Uterus (tissue), 4 donors: ENCODE results near the gene DPP9. TPM values are rescaled to one million over a fixed set of nuclear protein-coding genes. Genes with fewer than 3 reads are reported as not detected.

Source experiments
- DNase-seq, 2 donors: peaks; one replicate each; pipeline ENCODE4 v3.0.0-alpha.2; 2019 to 2020
- H3K27ac ChIP-seq, 2 donors: fragments of 200-600 bp; sonication (generic); 1 replicate in 1 of 2; 2 replicates in 1 of 2; pipeline ENCODE4 v1.5.1; 2016 to 2018
- H3K27me3 ChIP-seq, 2 donors: fragments of 200-600 bp; sonication (generic); one replicate each; pipeline ENCODE4 v1.5.1; 2018 to 2019; ENCODE audit warnings: control low read depth in 1 of 2
- H3K36me3 ChIP-seq, 2 donors: fragments of 200-600 bp; sonication (generic); one replicate each; pipeline ENCODE4 v1.5.1; 2019; ENCODE audit warnings: control low read depth in 1 of 2
- H3K4me1 ChIP-seq, 2 donors: fragments of 200-600 bp; sonication (generic); one replicate each; pipeline ENCODE4 v1.5.1; 2018 to 2019; ENCODE audit warnings: control low read depth in 1 of 2
- H3K4me3 ChIP-seq, 2 donors: fragments of 200-600 bp; sonication (generic); 1 replicate in 1 of 2; 2 replicates in 1 of 2; pipeline ENCODE4 v1.5.1; 2018 to 2019; ENCODE audit warnings: mild to moderate bottlenecking in 1 of 2
- H3K9me3 ChIP-seq, 2 donors: fragments of 200-600 bp; sonication (generic); one replicate each; pipeline ENCODE4 v1.5.1; 2019; ENCODE audit warnings: control low read depth in 1 of 2
- CTCF ChIP-seq, 4 experiments: fragments of 200-600 bp in 2 of 4; fragments of 450-650 bp in 2 of 4; sonication (generic) in 2 of 4; IDR thresholded peaks; one replicate each; pipeline ENCODE4 v1.5.1; 2016 to 2019; ENCODE audit warnings: antibody characterized with exemption in 4 of 4, mild to moderate bottlenecking in 2 of 4, moderate library complexity in 1 of 4
- POLR2A ChIP-seq, 2 donors: fragments of 450-650 bp; IDR thresholded peaks; one replicate each; pipeline ENCODE4 v1.6.1; 2016; ENCODE audit warnings: antibody characterized with exemption in 2 of 2, mild to moderate bottlenecking in 1 of 2, moderate library complexity in 1 of 2
- intact Hi-C: fragments of 100-400 bp; cut with DNase I; formaldehyde crosslinking; loops from one replicate; pipeline ENCODE4 v1.15.1; 2023; ENCODE audit warnings: low total_unique reads
- microRNA-seq: library from miRNA; unstranded; fragments of <30 nt; microRNA quantifications from one replicate; pipeline ENCODE4, GENCODE V29; 2016; ENCODE audit warnings: borderline microRNAs expressed, borderline replicate concordance
- small RNA-seq: library from RNA; depleted of rRNA; stranded (forward); fragments of <200 nt; gene quantifications from one replicate; pipeline ENCODE3, GENCODE V24; 2016
- total RNA-seq, 4 donors: library from RNA; depleted of rRNA in 3 of 4; stranded (reverse); fragments of >200 nt in 3 of 4; gene quantifications; one replicate each; pipeline versions ENCODE4 v1.1.0 to v1.2.4, GENCODE V29; 2014 to 2023
- donor health status: DM: yes; HTN: yes; CAD: no.

The DPP9 gene
- total RNA-seq, 4 donors from 2014 or later = 17.8 to 194 (median 48.5) TPM

- Histone ChIP-seq H3K4me1 (peaks cover 0 to 18% of the 10 kb centered on the region in 2 donors), H3K27me3 (no peaks in the 10 kb centered on the region), H3K9me3 (no peaks in the 10 kb centered on the region), H3K4me3 (no peak overlapping the region), H3K27ac (no peak overlapping the region), H3K36me3 (no peaks in the 10 kb centered on the region)
- intact Hi-C loops = no loop called here
- no peak for DNase-seq
- TF ChIP-seq CTCF (IDR thresholded peaks at IDR 0.05) (no peak), POLR2A (IDR thresholded peaks at IDR 0.05) (no peak)
Measured at GRCh38 chr19:4636761-4637160, 86.9 kb downstream of the DPP9 start.

GRCh38 chr19:4636151-4636717, 87.4 kb downstream of the DPP9 start:
- peak in 1 of 2 donors; percentile 66 for DNase-seq

GRCh38 chr19:4635754-4636116, 87.9 kb downstream of the DPP9 start:
- TF ChIP-seq POLR2A (IDR thresholded peaks at IDR 0.05) = no peak
- TF ChIP-seq CTCF (IDR thresholded peaks at IDR 0.05) = no peak
- peak overlapping the region in 1 of 2 donors; percentile 8 for H3K27ac ChIP-seq
- peak overlapping the region; percentile 27 to 38 for H3K4me3 ChIP-seq
- H3K27me3 ChIP-seq = no peaks in the 10 kb centered on the region
- DNase-seq = no peak
- H3K36me3 ChIP-seq = no peaks in the 10 kb centered on the region
- intact Hi-C loops = no loop called here
- H3K9me3 ChIP-seq = no peaks in the 10 kb centered on the region
- H3K4me1 ChIP-seq = peaks cover 0 to 18% of the 10 kb centered on the region in 2 donors

More at GRCh38 chr19:4636151-4636717, 87.4 kb downstream of the DPP9 start:
- Histone ChIP-seq H3K27me3 (no peaks in the 10 kb centered on the region), H3K36me3 (no peaks in the 10 kb centered on the region), H3K4me1 (peaks cover 0 to 18% of the 10 kb centered on the region in 2 donors), H3K27ac (peak overlapping the region in 1 of 2 donors; percentile 8), H3K4me3 (peak overlapping the region; percentile 27 to 38), H3K9me3 (no peaks in the 10 kb centered on the region)
- TF ChIP-seq POLR2A (IDR thresholded peaks at IDR 0.05) (no peak), CTCF (IDR thresholded peaks at IDR 0.05) (peak; percentile 84 to 99 (median 88))
- intact Hi-C loops = no loop called here

GRCh38 chr19:4633140-4633967, 90.3 kb downstream of the DPP9 start:
- H3K27ac ChIP-seq = no peak overlapping the region
- no peaks in the 10 kb centered on the region for H3K36me3 ChIP-seq
- H3K4me1 ChIP-seq = peaks cover 0 to 13% of the 10 kb centered on the region in 2 donors
- no peak overlapping the region for H3K4me3 ChIP-seq
- no peaks in the 10 kb centered on the region for H3K27me3 ChIP-seq
- H3K9me3 ChIP-seq = no peaks in the 10 kb centered on the region
- TF ChIP-seq CTCF (IDR thresholded peaks at IDR 0.05) (peak; percentile 31 to 53 (median 46)), POLR2A (IDR thresholded peaks at IDR 0.05) (no peak)
- no peak for DNase-seq
- intact Hi-C loops = no loop called here

Small RNA genes within 50 kb of the gene (microRNA-seq; reads per million reads assigned to microRNA genes)
- not detected for gene MIR7-3

Small RNA genes within 50 kb of the gene (small RNA-seq; reads per million reads assigned to genes)
- gene MIR7-3 = not detected

Other genes starting within 250 kb of the DPP9 start
- gene PLIN4, start 205.4 kb downstream of the DPP9 start, total RNA-seq = 10 to 100 TPM in 3 of 4 donors, 1 to 10 TPM in 1; 7.9 to 78.3 (median 16.2) TPM
- 10 to 100 TPM in 1 of 4 donors, 1 to 10 TPM in 3; 1.5 to 11.1 (median 3.0) TPM for gene PLIN5, start 188.6 kb downstream of the DPP9 start, total RNA-seq
- gene LRG1, start 183.8 kb downstream of the DPP9 start, total RNA-seq = 1 to 10 TPM in 2 of 4 donors, under 1 TPM in 1, not detected in 1; 0.59 to 1.1 (median 1.1) TPM
- gene SEMA6B, start 164.2 kb downstream of the DPP9 start, total RNA-seq = 10 to 100 TPM in 1 of 4 donors, 1 to 10 TPM in 3; 1.8 to 48.1 (median 5.5) TPM
- gene TNFAIP8L1, start 84.3 kb downstream of the DPP9 start, total RNA-seq = 10 to 100 TPM in 1 of 4 donors, 1 to 10 TPM in 2, under 1 TPM in 1; 0.77 to 20.6 (median 9.1) TPM
- gene MYDGF, start 53.5 kb downstream of the DPP9 start, total RNA-seq = 10 to 100 TPM; 21.8 to 63.5 (median 44.4) TPM
- gene FEM1A, start 67.9 kb upstream of the DPP9 start, total RNA-seq = 10 to 100 TPM in 3 of 4 donors, 1 to 10 TPM in 1; 9.4 to 12.4 (median 10.6) TPM
- 10 to 100 TPM in 1 of 4 donors, 1 to 10 TPM in 2, under 1 TPM in 1; under 0.01 to 13.0 (median 2.3) TPM for gene TICAM1, start 107.9 kb upstream of the DPP9 start, total RNA-seq
- gene PLIN3, start 143.8 kb upstream of the DPP9 start, total RNA-seq = 10 to 100 TPM; 18.7 to 60.8 (median 27.9) TPM
- gene ARRDC5, start 179.1 kb upstream of the DPP9 start, total RNA-seq = under 1 TPM in 2 of 4 donors, not detected in 2; 0.26 to 0.70 TPM
- gene UHRF1, start 185.7 kb upstream of the DPP9 start, total RNA-seq = 10 to 100 TPM in 1 of 4 donors, under 1 TPM in 2, not detected in 1; 0.46 to 21.8 (median 0.77) TPM
- gene KDM4B, start 245.3 kb upstream of the DPP9 start, total RNA-seq = 10 to 100 TPM; 18.4 to 94.7 (median 25.6) TPM